ENCODE results near the gene SLC47A1.

SLC47A1 gene

DNA sequence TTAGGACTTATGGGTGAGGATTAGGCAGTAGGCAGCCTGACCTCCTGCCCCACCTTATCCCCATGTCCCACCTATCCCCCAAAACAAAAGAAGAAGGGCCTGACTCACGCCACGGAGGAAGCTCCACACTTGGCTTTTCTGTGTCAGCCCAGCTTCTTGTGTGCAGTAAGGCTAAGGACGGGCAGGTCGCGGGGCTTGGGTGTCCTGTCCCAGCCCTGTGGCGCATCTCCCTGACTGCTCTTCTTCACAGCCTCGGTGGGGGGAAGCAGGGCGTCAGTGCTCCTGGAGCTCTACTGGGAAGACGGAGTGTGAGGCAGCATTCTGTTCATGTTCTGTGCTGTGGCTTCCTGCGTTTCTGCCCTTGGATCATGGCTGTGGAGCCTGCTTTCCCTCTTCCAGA, 80.3 kb downstream of the SLC47A1 start:
- Histone ChIP-seq H3K9ac (ENCODE audit: low read length) (no peak overlapping the region), H3K4me1 (ENCODE audit: control insufficient read depth in 1 of 2, insufficient read depth in 2 of 2, low read length in 2 of 2) (no peaks in the 10 kb centered on the region), H3K4me2 (ENCODE audit: low read length) (no peak overlapping the region), H3K23ac (ENCODE audit: low read length) (no peak overlapping the region), H3K4me3 (ENCODE audit: low read depth, low read length) (no peak overlapping the region), H3K4ac (ENCODE audit: low read depth, low read length) (no peak overlapping the region), H2AK5ac (ENCODE audit: low read length) (no peak overlapping the region), H3K27me3 (ENCODE audit: insufficient read depth, low read length) (no peaks in the 10 kb centered on the region), H2BK120ac (ENCODE audit: insufficient read depth, low read length, poor library complexity) (no peak overlapping the region), H3K36me3 (ENCODE audit: control insufficient read depth in 1 of 2, insufficient read depth in 2 of 2, low read length in 2 of 2) (no peaks in the 10 kb centered on the region), H3K18ac (ENCODE audit: low read length) (no peak overlapping the region), H4K12ac (ENCODE audit: low read depth, low read length) (no peak overlapping the region), H3K9me3 (ENCODE audit: insufficient read depth, low read depth, low read length) (no peaks in the 10 kb centered on the region), H4K91ac (ENCODE audit: low read depth, low read length) (no peak overlapping the region), H3K27ac (ENCODE audit: low read depth, low read length) (no peak overlapping the region), H3K79me1 (ENCODE audit: low read length) (no peaks in the 10 kb centered on the region), H2BK12ac (ENCODE audit: low read length) (no peak overlapping the region), H4K8ac (ENCODE audit: low read depth, low read length) (no peak overlapping the region), H2AFZ (ENCODE audit: insufficient read depth, low read length, poor library complexity) (no peak overlapping the region), H2BK5ac (ENCODE audit: low read depth, low read length, poor library complexity) (no peak overlapping the region), H3K14ac (ENCODE audit: low read length) (no peak overlapping the region), H3K79me2 (ENCODE audit: control insufficient read depth, insufficient read depth, low read length, poor library complexity) (no peaks in the 10 kb centered on the region)
- no peak for DNase-seq
- WGBS (ENCODE audit: extremely low coverage, insufficient coverage, insufficient read length), result no CpG with 5 or more reads among the region's 10 CpGs

DNA sequence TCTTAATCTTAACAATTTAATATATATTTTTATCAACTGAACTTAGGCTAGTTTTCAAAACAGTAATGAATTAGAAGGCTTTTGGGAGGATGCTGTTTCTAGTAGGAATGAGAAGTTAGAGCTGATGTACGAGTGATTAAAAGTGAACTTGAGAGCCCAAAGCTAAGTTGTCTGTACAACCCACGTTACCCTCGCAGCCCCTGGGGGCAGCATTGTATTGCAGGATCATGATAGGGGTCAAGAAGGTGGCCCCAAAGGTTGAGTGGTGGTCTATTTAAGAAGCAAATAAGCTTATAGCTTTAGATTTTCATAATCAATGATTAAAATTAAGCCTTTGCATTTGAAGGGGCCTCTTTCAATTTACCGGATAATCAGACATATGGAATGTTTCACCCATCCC, 81.2 kb downstream of the SLC47A1 start:
- no peak overlapping the region for H3K4me3 ChIP-seq (ENCODE audit: low read depth, low read length)
- H3K4me1 ChIP-seq (ENCODE audit: control insufficient read depth in 1 of 2, insufficient read depth in 2 of 2, low read length in 2 of 2), result no peaks in the 10 kb centered on the region
- H4K91ac ChIP-seq (ENCODE audit: low read depth, low read length), result no peak overlapping the region
- no CpG with 5 or more reads among the region's 4 CpGs for WGBS (ENCODE audit: extremely low coverage, insufficient coverage, insufficient read length)
- no peak overlapping the region for H3K23ac ChIP-seq (ENCODE audit: low read length)
- no peaks in the 10 kb centered on the region for H3K27me3 ChIP-seq (ENCODE audit: insufficient read depth, low read length)
- H3K27ac ChIP-seq (ENCODE audit: low read depth, low read length), result no peak overlapping the region
- H3K18ac ChIP-seq (ENCODE audit: low read length), result no peak overlapping the region
- H2BK5ac ChIP-seq (ENCODE audit: low read depth, low read length, poor library complexity), result no peak overlapping the region
- H2BK120ac ChIP-seq (ENCODE audit: insufficient read depth, low read length, poor library complexity), result no peak overlapping the region
- no peak overlapping the region for H3K4ac ChIP-seq (ENCODE audit: low read depth, low read length)
- no peaks in the 10 kb centered on the region for H3K36me3 ChIP-seq (ENCODE audit: control insufficient read depth in 1 of 2, insufficient read depth in 2 of 2, low read length in 2 of 2)
- no peak overlapping the region for H4K12ac ChIP-seq (ENCODE audit: low read depth, low read length)
- H3K9me3 ChIP-seq (ENCODE audit: insufficient read depth, low read depth, low read length), result no peaks in the 10 kb centered on the region
- DNase-seq, result no peak
- no peak overlapping the region for H4K8ac ChIP-seq (ENCODE audit: low read depth, low read length)
- no peak overlapping the region for H2AK5ac ChIP-seq (ENCODE audit: low read length)
- H3K9ac ChIP-seq (ENCODE audit: low read length), result no peak overlapping the region
- H3K14ac ChIP-seq (ENCODE audit: low read length), result no peak overlapping the region
- H2BK12ac ChIP-seq (ENCODE audit: low read length), result no peak overlapping the region
- H3K79me1 ChIP-seq (ENCODE audit: low read length), result no peaks in the 10 kb centered on the region
- no peaks in the 10 kb centered on the region for H3K79me2 ChIP-seq (ENCODE audit: control insufficient read depth, insufficient read depth, low read length, poor library complexity)
- no peak overlapping the region for H2AFZ ChIP-seq (ENCODE audit: insufficient read depth, low read length, poor library complexity)
- no peak overlapping the region for H3K4me2 ChIP-seq (ENCODE audit: low read length)

DNA sequence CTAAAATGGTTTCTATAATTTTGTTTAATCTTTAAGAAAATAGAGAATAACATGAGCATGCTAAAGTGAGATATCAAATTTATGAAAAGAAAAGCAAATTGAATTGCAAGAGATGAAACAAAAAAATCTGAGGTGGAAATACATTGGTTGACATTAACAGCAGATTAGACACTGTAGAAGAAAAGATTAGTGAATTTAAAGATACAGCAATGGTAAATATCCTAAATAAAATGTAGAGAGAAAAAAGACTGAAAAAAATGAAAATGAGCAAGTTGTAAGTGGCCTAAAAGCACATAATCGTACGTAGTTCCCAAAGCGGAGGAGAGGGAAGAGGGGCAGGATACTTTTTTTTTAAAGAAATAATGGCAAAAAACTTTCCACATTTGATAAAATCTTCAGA, 84.4 kb downstream of the SLC47A1 start:
- Histone ChIP-seq H3K79me1 (ENCODE audit: low read length) (no peaks in the 10 kb centered on the region), H2AK5ac (ENCODE audit: low read length) (no peak overlapping the region), H4K12ac (ENCODE audit: low read depth, low read length) (no peak overlapping the region), H4K8ac (ENCODE audit: low read depth, low read length) (no peak overlapping the region), H3K18ac (ENCODE audit: low read length) (no peak overlapping the region), H2BK5ac (ENCODE audit: low read depth, low read length, poor library complexity) (no peak overlapping the region), H3K23ac (ENCODE audit: low read length) (no peak overlapping the region), H4K91ac (ENCODE audit: low read depth, low read length) (no peak overlapping the region), H3K9ac (ENCODE audit: low read length) (no peak overlapping the region), H3K9me3 (ENCODE audit: insufficient read depth, low read depth, low read length) (peaks cover 2% of the 10 kb centered on the region), H3K27ac (ENCODE audit: low read depth, low read length) (no peak overlapping the region), H3K14ac (ENCODE audit: low read length) (no peak overlapping the region), H3K4ac (ENCODE audit: low read depth, low read length) (no peak overlapping the region), H3K4me2 (ENCODE audit: low read length) (no peak overlapping the region), H3K4me1 (ENCODE audit: control insufficient read depth in 1 of 2, insufficient read depth in 2 of 2, low read length in 2 of 2) (no peaks in the 10 kb centered on the region), H2BK120ac (ENCODE audit: insufficient read depth, low read length, poor library complexity) (no peak overlapping the region), H3K36me3 (ENCODE audit: control insufficient read depth in 1 of 2, insufficient read depth in 2 of 2, low read length in 2 of 2) (no peaks in the 10 kb centered on the region), H2BK12ac (ENCODE audit: low read length) (no peak overlapping the region), H3K27me3 (ENCODE audit: insufficient read depth, low read length) (no peaks in the 10 kb centered on the region), H2AFZ (ENCODE audit: insufficient read depth, low read length, poor library complexity) (no peak overlapping the region), H3K4me3 (ENCODE audit: low read depth, low read length) (no peak overlapping the region), H3K79me2 (ENCODE audit: control insufficient read depth, insufficient read depth, low read length, poor library complexity) (no peaks in the 10 kb centered on the region)
- no CpG with 5 or more reads among the region's 3 CpGs for WGBS (ENCODE audit: extremely low coverage, insufficient coverage, insufficient read length)
- DNase-seq, result no peak

DNA sequence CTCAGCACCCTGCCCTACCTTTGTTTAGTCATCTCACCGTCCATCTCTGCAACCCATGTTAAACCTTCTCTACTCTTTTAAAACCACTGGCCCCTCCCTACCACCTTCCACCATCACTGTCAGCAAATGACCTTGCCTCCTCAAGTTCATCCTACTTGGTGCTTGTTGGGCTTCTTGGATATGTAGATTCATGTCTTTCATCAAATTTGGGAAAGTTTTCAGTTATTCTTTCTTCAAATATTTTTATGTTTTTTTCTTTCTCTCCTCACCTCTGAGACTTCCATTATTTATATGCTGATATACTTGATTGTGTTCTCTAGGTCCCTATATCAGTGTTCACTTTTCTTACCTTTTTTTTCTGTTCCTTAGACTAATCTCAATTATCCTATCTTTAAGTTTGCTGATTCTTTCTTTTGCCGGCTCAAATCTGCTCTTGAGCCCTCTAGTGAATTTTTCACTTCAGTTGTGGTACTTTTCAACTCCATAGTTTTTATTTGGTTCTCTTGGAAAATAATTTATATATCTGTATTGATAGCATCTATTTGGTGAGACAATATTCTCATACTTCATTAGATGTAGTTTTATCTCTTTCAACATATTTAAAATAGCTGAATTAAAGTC, 86.2 kb downstream of the SLC47A1 start:
- no peaks in the 10 kb centered on the region for H3K79me1 ChIP-seq (ENCODE audit: low read length)
- H2AK5ac ChIP-seq (ENCODE audit: low read length), result no peak overlapping the region
- H3K4me3 ChIP-seq (ENCODE audit: low read depth, low read length), result no peak overlapping the region
- no peak overlapping the region for H4K91ac ChIP-seq (ENCODE audit: low read depth, low read length)
- no peak overlapping the region for H4K12ac ChIP-seq (ENCODE audit: low read depth, low read length)
- no peak overlapping the region for H2BK12ac ChIP-seq (ENCODE audit: low read length)
- WGBS (ENCODE audit: extremely low coverage, insufficient coverage, insufficient read length), result no CpG with 5 or more reads among the region's 2 CpGs
- no peaks in the 10 kb centered on the region for H3K79me2 ChIP-seq (ENCODE audit: control insufficient read depth, insufficient read depth, low read length, poor library complexity)
- no peak overlapping the region for H2BK120ac ChIP-seq (ENCODE audit: insufficient read depth, low read length, poor library complexity)
- H3K27me3 ChIP-seq (ENCODE audit: insufficient read depth, low read length), result no peaks in the 10 kb centered on the region
- H3K27ac ChIP-seq (ENCODE audit: low read depth, low read length), result no peak overlapping the region
- no peaks in the 10 kb centered on the region for H3K4me1 ChIP-seq (ENCODE audit: control insufficient read depth in 1 of 2, insufficient read depth in 2 of 2, low read length in 2 of 2)
- no peak overlapping the region for H3K9ac ChIP-seq (ENCODE audit: low read length)
- H3K18ac ChIP-seq (ENCODE audit: low read length), result no peak overlapping the region
- no peak for DNase-seq
- H3K4me2 ChIP-seq (ENCODE audit: low read length), result no peak overlapping the region
- H3K14ac ChIP-seq (ENCODE audit: low read length), result no peak overlapping the region
- H3K36me3 ChIP-seq (ENCODE audit: control insufficient read depth in 1 of 2, insufficient read depth in 2 of 2, low read length in 2 of 2), result no peaks in the 10 kb centered on the region
- no peak overlapping the region for H2BK5ac ChIP-seq (ENCODE audit: low read depth, low read length, poor library complexity)
- H3K4ac ChIP-seq (ENCODE audit: low read depth, low read length), result no peak overlapping the region
- H4K8ac ChIP-seq (ENCODE audit: low read depth, low read length), result no peak overlapping the region
- H3K9me3 ChIP-seq (ENCODE audit: insufficient read depth, low read depth, low read length), result peaks cover 2% of the 10 kb centered on the region
- no peak overlapping the region for H3K23ac ChIP-seq (ENCODE audit: low read length)
- H2AFZ ChIP-seq (ENCODE audit: insufficient read depth, low read length, poor library complexity), result no peak overlapping the region
